GM12891 (cell line): ENCODE measurements around the gene BRAP.

Experiments
- PAX5 ChIP-seq: IDR thresholded peaks from 2 replicates; pipeline ENCODE4 v1.6.1; 2011; ENCODE audit warnings: low read length, moderate library complexity, mild to moderate bottlenecking; ENCODE audit not compliant: insufficient read depth, severe bottlenecking
- POLR2A ChIP-seq: IDR thresholded peaks from 2 replicates; pipeline ENCODE4 v1.6.1; 2011; ENCODE audit warnings: low read depth, low read length, control low read depth
- POLR2AphosphoS5 ChIP-seq: IDR thresholded peaks from 2 replicates; pipeline ENCODE4 v1.6.1; 2011; ENCODE audit warnings: low read depth, low read length, control low read depth
- POU2F2 ChIP-seq: IDR thresholded peaks from 2 replicates; pipeline ENCODE4 v1.6.1; 2011; ENCODE audit warnings: low read depth, mild to moderate bottlenecking, control low read depth, low read length, moderate library complexity
- TAF1 ChIP-seq: IDR thresholded peaks from 2 replicates; pipeline ENCODE4 v1.6.1; 2011; ENCODE audit warnings: low read depth, low read length, control low read depth

GRCh38 chr12:111677186-111677585 lies 8.6 kb downstream of the BRAP start:
- no peak for TF ChIP-seq POLR2A
- TF ChIP-seq POLR2AphosphoS5 = no peak
- TF ChIP-seq TAF1 = no peak
- no peak for TF ChIP-seq POU2F2
- TF ChIP-seq PAX5 = no peak
